HG03575 (cell line): ENCODE results near the gene STAT2.
A peak's percentile ranks its signal among the peaks of the same experiment; 100 is the strongest.
"Not testable (repeated sequence)": the region's sequence is repeated elsewhere in the genome, so short reads cannot be mapped to it uniquely, and the experiment has no call there.

Source experiments
- ATAC-seq: cut with Tn5 transposase; IDR thresholded peaks from one replicate; pipeline ENCODE4 v1.9.1; 2021; ENCODE audit not compliant: unreplicated experiment, insufficient number of reproducible peaks, low FRiP score; ENCODE audit errors: extremely low read depth

The STAT2 gene

GRCh38 chr12:56333679-56334489, 26.0 kb downstream of the STAT2 start, which contains the start of gene PAN2:
TSS of gene PAN2 (minus strand) at chr12:56334000. CDS start at chr12:56333094, 906 bp downstream.
- peak; percentile 45 for ATAC-seq

- ATAC-seq = no peak
These were observed 26.7 kb downstream of the STAT2 start for GRCh38 chr12:56333197-56333678.

DNA sequence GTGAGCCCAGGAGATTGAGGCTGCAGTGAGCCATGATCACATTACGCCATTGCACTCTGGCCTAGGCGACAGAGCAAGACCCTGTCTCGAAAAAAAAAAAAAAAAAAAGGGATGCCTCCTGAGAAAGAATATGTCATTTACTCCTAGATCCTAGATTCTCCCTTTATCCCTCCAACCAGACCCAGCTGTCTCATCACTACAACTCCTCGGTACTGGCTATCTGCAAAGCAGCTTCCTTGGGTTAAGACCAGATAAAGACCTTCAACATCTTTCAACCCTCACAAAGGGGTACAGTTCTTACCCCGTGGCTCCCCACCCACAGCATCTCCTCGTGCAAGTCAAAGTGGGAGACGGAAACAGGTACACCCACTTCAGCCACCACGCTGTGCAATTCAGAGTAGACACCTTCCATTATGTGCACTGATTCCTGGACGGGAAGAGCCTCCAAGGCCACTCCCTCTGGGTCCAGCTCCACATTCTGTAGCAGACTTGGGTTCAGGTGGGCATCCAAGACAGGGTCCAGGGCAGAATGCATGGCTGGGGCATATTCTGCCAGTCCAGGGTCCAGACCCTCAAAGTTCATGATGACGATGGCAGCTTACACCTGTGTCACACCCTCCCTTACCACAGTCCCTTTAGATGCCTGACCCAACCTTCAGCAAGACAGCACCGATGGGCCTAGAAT, 27.3 kb downstream of the STAT2 start:
- no peak for ATAC-seq

- no peak for ATAC-seq
These were observed 28.9 kb downstream of the STAT2 start for GRCh38 chr12:56330936-56331490.

- ATAC-seq = no peak
These were observed 33.4 kb downstream of the STAT2 start for GRCh38 chr12:56326533-56326932.

DNA sequence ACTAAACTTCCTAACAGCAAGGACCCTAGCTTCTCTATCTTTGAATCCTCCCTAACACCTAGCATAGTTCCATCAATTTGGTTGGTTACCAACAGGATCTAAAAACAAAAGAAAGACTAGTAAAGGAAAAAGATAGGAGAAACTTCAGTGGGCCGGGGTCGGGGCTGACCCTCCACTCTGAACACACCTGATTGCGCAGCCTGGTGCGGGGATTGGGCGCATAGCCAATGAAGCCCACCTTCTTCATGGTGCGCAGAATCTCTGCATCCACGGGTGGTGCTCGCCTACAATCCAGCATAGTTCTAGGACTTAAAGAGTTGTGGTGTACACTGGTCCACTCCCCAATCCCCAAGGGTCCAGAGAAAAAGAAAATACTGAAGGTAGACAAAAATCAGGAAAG, 33.8 kb downstream of the STAT2 start:
- ATAC-seq = no peak

- no peak for ATAC-seq
These were observed 35.7 kb downstream of the STAT2 start for GRCh38 chr12:56324206-56324605.

- not testable (repeated sequence) for ATAC-seq
These were observed 38.3 kb downstream of the STAT2 start for GRCh38 chr12:56321610-56322009.

DNA sequence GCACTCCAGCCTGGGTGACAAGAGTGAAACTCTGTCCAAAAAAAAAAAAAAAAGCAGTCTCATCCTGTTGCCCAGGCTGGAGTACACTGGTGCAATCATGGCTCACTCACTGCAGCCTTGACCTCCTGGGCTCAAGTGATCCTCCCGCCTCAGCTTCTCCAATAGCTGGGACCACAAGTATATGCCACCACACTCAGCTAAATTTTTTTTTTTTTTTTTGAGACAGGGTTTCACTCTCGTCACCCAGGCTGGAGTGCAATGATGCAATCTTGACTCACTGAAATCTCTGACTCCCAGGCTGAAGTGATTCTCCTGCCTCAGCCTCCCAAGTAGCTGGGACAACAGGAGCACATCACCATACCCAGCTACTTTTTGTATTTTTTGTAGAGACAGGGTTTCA, 38.9 kb downstream of the STAT2 start:
- no peak for ATAC-seq

DNA sequence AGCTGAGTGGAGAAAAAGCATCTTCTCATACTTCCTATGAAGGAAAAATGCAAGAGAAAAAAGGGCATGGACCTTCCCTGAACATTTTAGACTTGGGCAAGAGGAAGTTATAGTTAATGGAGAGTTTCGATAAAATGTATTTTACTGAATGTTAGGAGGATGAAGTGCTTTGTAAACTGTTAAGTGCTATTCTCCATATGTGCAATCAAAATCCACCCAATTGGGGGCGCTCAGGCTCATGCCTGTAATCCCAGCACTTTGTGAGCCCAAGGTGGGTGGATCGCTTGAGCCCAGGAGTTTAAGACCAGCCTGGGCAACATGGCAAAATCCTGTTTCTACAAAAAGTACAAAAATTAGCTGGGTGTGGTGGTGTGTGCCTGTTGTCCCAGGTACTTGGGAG, 42.2 kb downstream of the STAT2 start:
- no peak for ATAC-seq

DNA sequence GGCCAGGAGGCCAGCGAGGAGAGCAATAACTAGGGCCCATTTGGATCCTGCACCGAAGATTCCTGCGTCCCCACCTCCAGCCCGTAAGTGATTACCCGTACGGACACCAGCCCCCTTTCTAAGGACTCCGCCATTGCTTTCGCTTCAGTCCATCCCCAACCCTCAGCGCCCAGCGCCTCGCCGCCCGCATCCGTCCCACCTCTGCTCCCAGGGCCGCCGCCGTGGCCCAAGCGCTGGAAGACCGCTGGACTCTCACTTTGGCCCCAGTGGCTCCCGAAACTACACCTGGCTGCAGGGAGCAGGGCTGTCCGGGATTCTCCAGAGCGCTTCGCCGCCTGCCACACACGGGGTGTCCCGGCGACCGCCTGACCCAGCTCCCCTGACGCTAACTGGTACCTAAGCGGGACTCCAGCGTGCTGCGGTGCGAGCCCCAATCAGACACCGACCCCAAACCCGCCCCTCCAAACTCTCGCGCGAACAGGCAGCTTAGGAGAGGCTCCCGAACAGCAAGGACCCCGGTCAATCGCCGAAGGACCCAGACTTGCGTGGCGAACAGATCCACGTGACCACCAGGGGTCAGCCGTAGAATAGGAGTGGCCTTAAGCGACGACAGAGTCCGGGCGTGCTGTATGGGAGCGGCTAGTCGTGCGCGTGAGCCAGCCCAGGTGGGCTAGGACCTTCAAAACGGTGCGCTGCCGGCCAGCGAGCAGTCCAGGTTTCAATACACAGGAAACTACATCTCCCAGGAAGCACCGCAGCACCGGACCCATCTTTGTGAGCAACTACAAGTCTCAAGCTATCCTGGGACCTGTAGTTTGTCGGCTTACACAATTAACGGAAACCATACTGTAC, 44.1 kb downstream of the STAT2 start, which contains the start of gene CNPY2:
TSS of gene CNPY2 (minus strand) at position 367 of the 852 bp plus-strand sequence. CDS start 771 bp downstream, outside the sequence.
- ATAC-seq = peak; percentile 68

GRCh38 chr12:56315249-56315621, 44.7 kb downstream of the STAT2 start:
- ATAC-seq = no peak

- ATAC-seq = no peak
These were observed 48.9 kb downstream of the STAT2 start for GRCh38 chr12:56311003-56311402.

DNA sequence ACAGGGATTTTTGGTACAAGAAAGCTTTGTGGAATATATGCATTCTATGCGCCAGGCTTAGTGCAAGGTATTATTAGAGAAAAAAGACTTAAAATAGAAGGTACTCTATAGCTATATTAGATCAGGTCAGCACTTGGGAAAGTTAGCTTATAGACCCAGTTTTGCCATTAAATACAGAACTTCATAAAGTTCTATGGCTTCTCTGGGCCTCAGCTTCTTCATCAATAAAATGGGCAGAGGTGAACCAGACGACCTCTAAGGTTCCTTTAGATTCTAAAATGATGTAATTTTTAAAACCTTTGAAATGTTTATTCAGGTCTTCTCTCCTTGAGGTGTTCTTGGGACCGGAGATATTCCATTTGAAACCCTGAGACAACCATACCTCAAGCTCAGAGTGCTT, 51.2 kb downstream of the STAT2 start:
- ATAC-seq = no peak

DNA sequence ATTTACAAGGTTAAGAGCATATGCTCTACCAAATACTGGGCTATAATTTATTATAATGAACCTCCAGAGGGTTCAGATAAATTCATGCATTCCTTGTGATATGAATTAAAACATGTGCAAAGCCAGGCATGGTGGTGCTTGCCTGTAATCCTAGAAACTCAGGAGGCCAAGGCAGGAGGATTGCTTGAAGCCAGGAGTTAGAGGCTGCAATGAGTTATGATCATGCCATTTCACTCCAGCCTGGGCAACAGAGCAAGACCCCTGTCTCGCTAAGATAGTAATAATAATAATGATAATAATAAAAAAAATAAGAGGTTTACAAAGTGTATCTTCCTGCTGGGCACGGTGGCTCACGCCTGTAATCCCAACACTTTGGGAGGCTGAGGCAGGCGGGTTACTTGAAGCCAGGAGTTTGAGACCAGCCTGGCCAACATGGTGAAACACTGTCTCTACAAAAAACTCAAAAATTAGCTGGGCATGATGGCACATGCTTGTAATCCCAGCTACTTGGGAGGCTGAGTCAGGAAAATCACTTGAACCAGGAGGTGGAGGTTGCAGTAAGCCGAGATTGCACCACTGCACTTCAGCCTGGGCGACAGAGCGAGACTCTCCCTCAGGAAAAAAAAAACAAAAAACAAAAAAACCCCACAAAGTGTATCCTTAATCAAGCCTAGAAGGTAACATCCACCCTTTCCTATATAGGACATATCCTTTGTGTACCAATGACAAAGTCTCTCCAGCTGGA, 52.5 kb downstream of the STAT2 start:
- no peak for ATAC-seq

DNA sequence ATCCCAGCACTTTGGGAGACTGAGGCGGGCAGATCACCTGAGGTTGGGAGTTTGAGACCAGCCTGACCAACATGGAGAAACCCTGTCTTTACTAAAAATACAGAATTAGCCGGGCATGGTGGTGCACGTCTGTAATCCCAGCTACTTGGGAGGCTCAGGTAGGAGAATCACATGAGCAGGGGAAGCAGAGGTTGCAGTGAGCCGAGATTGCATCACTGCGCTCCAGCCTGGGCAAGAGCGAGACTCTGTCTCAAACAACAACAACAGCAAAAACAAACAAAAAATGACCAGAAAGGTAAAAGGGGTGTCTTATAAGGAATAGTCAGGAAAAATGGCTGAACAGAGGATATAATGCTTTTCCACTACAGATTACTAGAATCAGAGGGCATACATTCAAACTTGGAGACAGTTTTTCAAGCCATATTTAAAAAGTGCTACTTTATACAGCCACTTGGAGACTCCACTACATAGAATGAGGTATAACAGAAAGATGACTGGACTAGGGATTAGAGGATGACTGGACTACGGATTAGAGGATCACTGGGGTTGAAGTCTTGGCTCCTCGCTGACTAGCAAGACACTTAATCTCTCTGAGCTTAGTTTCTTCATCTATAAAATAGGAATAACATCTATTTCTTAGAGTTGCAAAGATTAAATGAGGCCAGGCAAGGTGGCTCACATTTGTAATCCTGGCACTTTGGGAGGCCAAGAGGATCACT, 54.9 kb downstream of the STAT2 start:
- no peak for ATAC-seq

GRCh38 chr12:56304276-56304675, 55.6 kb downstream of the STAT2 start:
- ATAC-seq = no peak
